ENCODE measurements around the gene MVB12B.

MVB12B gene

GRCh38 chr9:126302730-126303129 is 23.9 kb upstream of the MVB12B start:
- TF ChIP-seq, protein P1, sequence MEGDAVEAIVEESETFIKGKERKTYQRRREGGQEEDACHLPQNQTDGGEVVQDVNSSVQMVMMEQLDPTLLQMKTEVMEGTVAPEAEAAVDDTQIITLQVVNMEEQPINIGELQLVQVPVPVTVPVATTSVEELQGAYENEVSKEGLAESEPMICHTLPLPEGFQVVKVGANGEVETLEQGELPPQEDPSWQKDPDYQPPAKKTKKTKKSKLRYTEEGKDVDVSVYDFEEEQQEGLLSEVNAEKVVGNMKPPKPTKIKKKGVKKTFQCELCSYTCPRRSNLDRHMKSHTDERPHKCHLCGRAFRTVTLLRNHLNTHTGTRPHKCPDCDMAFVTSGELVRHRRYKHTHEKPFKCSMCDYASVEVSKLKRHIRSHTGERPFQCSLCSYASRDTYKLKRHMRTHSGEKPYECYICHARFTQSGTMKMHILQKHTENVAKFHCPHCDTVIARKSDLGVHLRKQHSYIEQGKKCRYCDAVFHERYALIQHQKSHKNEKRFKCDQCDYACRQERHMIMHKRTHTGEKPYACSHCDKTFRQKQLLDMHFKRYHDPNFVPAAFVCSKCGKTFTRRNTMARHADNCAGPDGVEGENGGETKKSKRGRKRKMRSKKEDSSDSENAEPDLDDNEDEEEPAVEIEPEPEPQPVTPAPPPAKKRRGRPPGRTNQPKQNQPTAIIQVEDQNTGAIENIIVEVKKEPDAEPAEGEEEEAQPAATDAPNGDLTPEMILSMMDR (IDR thresholded peaks at IDR 0.05; ENCODE audit: extremely low read depth, insufficient read depth, missing control alignments): no peak
- in situ Hi-C loops (cut with MboI; ENCODE audit: low pct_unique_long_range_greater_than_20kb, low sequenced_read_pairs, unreplicated experiment): no loop called here
- DNase-seq (ENCODE audit: low spot score): no peak

DNA sequence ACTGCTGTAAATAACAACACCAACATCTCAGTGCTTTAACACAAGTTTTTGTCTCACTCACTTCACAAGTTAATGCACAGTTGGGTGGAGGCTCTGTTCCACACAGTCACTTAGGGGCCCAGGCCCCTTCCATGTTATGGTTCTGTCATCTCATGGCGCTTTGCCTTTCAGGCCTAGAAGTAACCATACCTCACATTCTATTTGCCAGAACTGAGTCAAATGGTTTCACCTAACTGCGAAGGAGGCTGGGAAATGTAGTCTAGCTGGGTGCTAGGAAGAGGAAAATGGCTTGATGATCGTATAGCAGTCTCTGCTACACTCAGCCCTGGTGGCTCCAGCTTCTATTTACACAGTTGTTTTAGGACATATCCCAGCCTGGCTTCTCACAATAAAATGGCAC is 23.1 kb upstream of the MVB12B start:
- in situ Hi-C loops (cut with MboI; ENCODE audit: low pct_unique_long_range_greater_than_20kb, low sequenced_read_pairs, unreplicated experiment): no loop called here
- TF ChIP-seq, protein P1 (IDR thresholded peaks at IDR 0.05; ENCODE audit: extremely low read depth, insufficient read depth, missing control alignments): no peak
- no peak for DNase-seq (ENCODE audit: low spot score)

DNA sequence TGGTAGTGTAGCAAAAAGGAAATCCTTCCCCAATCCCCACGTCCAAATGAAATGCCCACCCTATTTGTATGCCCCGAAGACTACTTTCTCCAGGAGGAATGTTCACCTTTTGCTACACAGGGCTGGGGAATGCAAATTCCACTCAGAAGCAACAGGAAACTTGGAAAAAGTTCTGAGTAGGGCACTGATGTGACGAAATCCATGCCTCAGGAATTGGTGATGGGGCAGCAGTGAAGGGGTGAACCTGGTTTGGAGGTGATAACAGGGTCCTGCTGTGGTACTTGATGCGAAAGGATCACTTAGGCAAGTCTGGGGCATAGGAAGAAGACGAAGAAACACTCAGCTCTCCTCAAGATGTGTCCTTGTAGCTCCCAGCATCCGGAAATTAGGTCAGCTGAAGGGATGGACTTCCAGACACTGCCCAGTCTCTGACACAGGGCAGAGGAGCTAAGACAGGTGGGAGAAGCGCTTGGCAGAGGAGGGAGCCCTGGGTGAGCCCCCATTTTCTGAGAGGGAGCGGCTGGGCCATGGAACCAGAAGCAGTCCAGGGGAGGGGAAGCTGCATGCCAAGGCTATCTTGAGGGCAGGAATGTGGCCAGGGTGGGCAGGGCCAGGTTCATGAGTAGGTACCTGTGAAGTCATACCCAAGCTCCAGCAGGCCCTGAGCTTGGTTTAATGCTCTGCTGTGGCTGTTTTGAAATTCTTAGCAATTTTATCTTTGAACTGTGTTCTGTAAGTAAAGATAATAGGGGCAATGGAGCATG is 22.2 kb upstream of the MVB12B start:
- in situ Hi-C loops (cut with MboI; ENCODE audit: low pct_unique_long_range_greater_than_20kb, low sequenced_read_pairs, unreplicated experiment): no loop called here
- DNase-seq (ENCODE audit: low spot score): no peak
- TF ChIP-seq, protein P1 (IDR thresholded peaks at IDR 0.05; ENCODE audit: extremely low read depth, insufficient read depth, missing control alignments): no peak

- no peak for DNase-seq (ENCODE audit: low spot score)
- in situ Hi-C loops (cut with MboI; ENCODE audit: low pct_unique_long_range_greater_than_20kb, low sequenced_read_pairs, unreplicated experiment): no loop called here
- TF ChIP-seq, protein P1 (IDR thresholded peaks at IDR 0.05; ENCODE audit: extremely low read depth, insufficient read depth, missing control alignments): no peak
These were observed 21.7 kb upstream of the MVB12B start for GRCh38 chr9:126304971-126305320.

DNA sequence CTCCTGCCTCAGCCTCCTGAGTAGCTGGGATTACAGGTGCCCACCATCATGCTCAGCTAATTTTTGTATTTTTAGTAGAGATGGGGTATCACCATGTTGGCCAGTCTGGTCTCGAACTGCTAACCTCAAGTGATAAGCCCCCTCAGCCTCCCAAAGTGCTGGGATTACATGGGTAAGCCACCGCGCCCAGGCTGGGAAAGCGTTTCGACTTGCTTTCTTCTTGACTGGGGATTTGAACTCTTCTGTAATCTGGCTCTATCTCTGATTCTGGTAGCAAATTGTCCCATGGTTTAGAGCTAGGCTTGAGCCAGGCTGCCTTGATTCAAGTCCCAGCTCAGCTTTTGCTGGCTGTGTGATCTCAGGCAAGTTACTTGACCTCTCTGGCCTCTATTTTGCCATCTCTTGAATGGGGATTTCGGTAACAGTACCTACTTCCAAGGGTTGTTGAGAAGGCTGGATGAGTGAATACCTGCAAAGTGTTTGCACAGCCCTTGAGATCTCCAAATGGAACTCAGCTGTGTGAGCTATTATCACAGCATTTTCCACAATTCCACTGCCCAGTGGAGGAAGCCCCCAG is 20.5 kb upstream of the MVB12B start:
- no peak for DNase-seq (ENCODE audit: low spot score)
- TF ChIP-seq, protein P1 (IDR thresholded peaks at IDR 0.05; ENCODE audit: extremely low read depth, insufficient read depth, missing control alignments): no peak
- in situ Hi-C loops (cut with MboI; ENCODE audit: low pct_unique_long_range_greater_than_20kb, low sequenced_read_pairs, unreplicated experiment): no loop called here

DNA sequence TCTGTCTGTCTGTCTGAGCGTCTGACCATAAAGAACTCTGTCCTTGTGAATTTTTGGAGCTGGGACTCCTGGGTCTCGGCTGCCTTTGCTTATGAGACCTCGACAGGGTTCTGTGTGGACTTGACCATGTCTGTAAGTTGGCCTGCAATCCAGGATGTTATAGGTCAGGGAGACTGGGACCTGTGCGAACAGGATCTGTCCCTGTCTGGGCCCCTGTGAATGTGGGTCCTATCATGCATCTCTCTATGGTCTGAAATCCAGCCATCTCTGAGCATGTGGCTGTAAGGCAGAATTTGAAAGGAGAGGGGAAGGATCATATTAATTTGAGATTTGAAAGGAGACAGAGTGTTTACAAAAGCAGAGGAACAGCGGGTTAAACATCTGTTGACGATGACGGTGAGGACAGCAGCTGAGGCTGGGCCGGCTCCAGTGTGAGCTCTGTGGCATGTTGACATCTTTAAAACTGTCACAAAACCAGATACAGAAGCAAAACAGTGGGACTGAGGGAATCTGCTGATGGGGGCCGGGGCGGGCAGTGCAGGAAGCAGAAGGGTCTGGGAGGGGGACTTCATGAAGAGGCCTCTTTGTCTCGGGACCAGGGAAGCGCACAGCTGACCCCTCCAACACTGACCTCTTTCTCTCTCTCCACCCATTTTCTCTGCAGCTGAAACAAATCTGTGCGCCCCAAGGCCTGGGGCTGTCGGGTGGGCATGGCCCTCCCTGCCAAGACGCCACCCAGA is 19.1 kb upstream of the MVB12B start:
- DNase-seq (ENCODE audit: low spot score): no peak
- TF ChIP-seq, protein P1 (IDR thresholded peaks at IDR 0.05; ENCODE audit: extremely low read depth, insufficient read depth, missing control alignments): no peak
- in situ Hi-C loops (cut with MboI; ENCODE audit: low pct_unique_long_range_greater_than_20kb, low sequenced_read_pairs, unreplicated experiment): no loop called here
